Neural progenitor cell (in vitro differentiated cells): ENCODE results near the gene DCST1. TPM values are rescaled to one million over a fixed set of nuclear protein-coding genes. Genes with fewer than 3 reads are reported as not detected.
A peak's percentile ranks its signal among the peaks of the same experiment; 100 is the strongest.

Experiments
- DNase-seq: peaks from one replicate; pipeline ENCODE4 v3.0.0-alpha.2; 2016; ENCODE audit warnings: low spot score
- H2AFZ ChIP-seq: fragments of 200-600 bp; sonication (generic); replicated peaks from 2 replicates; pipeline ENCODE4 v1.6.1; 2016; ENCODE audit warnings: antibody characterized with exemption
- H3F3A ChIP-seq: fragments of 200-600 bp; sonication (generic); 2 replicates; pipeline ENCODE4 v1.6.1; 2016; ENCODE audit warnings: antibody characterized with exemption, low read depth
- H3K27ac ChIP-seq: fragments of 200-600 bp; sonication (generic); 2 replicates; pipeline ENCODE4 v1.5.1; 2016; ENCODE audit warnings: mild to moderate bottlenecking
- H3K27me3 ChIP-seq: fragments of 200-600 bp; sonication (generic); 2 replicates; pipeline ENCODE4 v1.6.1; 2016; ENCODE audit warnings: mild to moderate bottlenecking, moderate library complexity
- H3K36me3 ChIP-seq: fragments of 200-600 bp; sonication (generic); 2 replicates; pipeline ENCODE4 v1.5.1; 2016
- H3K4me1 ChIP-seq: fragments of 200-600 bp; sonication (generic); 2 replicates; pipeline ENCODE4 v1.6.1; 2016; ENCODE audit warnings: mixed run types
- H3K4me2 ChIP-seq: fragments of 200-600 bp; sonication (generic); 2 replicates; pipeline ENCODE4 v1.6.1; 2016
- H3K4me3 ChIP-seq: fragments of 200-600 bp; sonication (generic); 2 replicates; pipeline ENCODE4 v1.5.1; 2016
- H3K79me2 ChIP-seq: fragments of 200-600 bp; sonication (generic); 2 replicates; pipeline ENCODE4 v1.6.1; 2016; ENCODE audit warnings: low read depth
- H3K9ac ChIP-seq: fragments of 200-600 bp; sonication (generic); 2 replicates; pipeline ENCODE4 v1.6.1; 2016
- H3K9me3 ChIP-seq: fragments of 200-600 bp; sonication (generic); 2 replicates; pipeline ENCODE4 v1.5.1; 2016; ENCODE audit warnings: low read depth
- H4K20me1 ChIP-seq: fragments of 200-600 bp; sonication (generic); 2 replicates; pipeline ENCODE4 v1.6.1; 2016; ENCODE audit warnings: low read depth
- H3K27ac Mint-ChIP-seq: 3 replicates; pipeline ENCODE4 v1.8.0; 2021; ENCODE audit warnings: mixed read lengths
- H3K27me3 Mint-ChIP-seq: 2 replicates; pipeline ENCODE4 v1.8.0; 2022; ENCODE audit warnings: low read depth, mild to moderate bottlenecking, inconsistent platforms, moderate library complexity, mixed read lengths; ENCODE audit not compliant: insufficient read depth
- H3K36me3 Mint-ChIP-seq: 3 replicates; pipeline ENCODE4 v1.8.0; 2021; ENCODE audit warnings: mixed read lengths
- H3K4me1 Mint-ChIP-seq: 3 replicates; pipeline ENCODE4 v1.8.0; 2021; ENCODE audit warnings: mixed read lengths
- H3K4me3 Mint-ChIP-seq: 3 replicates; pipeline ENCODE4 v1.8.0; 2021; ENCODE audit warnings: mild to moderate bottlenecking, moderate library complexity, mixed read lengths
- H3K9me3 Mint-ChIP-seq: 3 replicates; pipeline ENCODE4 v1.8.0; 2020; ENCODE audit warnings: mixed read lengths
- CTCF ChIP-seq: fragments of 200-600 bp; sonication (generic); IDR thresholded peaks from 2 replicates; pipeline ENCODE4 v1.5.1; 2017; ENCODE audit warnings: antibody characterized with exemption, mild to moderate bottlenecking
- EZH2 ChIP-seq: fragments of 200-600 bp; sonication (generic); IDR thresholded peaks from 2 replicates; pipeline ENCODE4 v1.6.1; 2017; ENCODE audit warnings: antibody characterized with exemption, mild to moderate bottlenecking, moderate library complexity
- EZH2phosphoT487 ChIP-seq: fragments of 200-600 bp; sonication (generic); IDR thresholded peaks from 2 replicates; pipeline ENCODE4 v1.6.1; 2017; ENCODE audit warnings: antibody characterized with exemption
- total RNA-seq: library from RNA; depleted of rRNA; stranded (reverse); fragments of >200 nt; gene quantifications from 2 replicates; pipeline ENCODE4 v1.2.3, GENCODE V29; 2015; ENCODE audit warnings: low replicate concordance

DCST1 gene
- total RNA-seq, 1 donor from 2014 or later = not detected

GRCh38 chr1:155070721-155071569, 37.3 kb downstream of the DCST1 start:
- Histone ChIP-seq H3F3A (peaks cover 44% of the 10 kb centered on the region), H2AFZ (peak overlapping the region; percentile 3), H3K79me2 (no peaks in the 10 kb centered on the region), H3K27ac (no peak overlapping the region), H3K9ac (no peak overlapping the region), H4K20me1 (peaks cover 24% of the 10 kb centered on the region), H3K4me1 (peaks cover 19% of the 10 kb centered on the region), H3K9me3 (no peaks in the 10 kb centered on the region), H3K4me3 (peak overlapping the region; percentile 43), H3K36me3 (no peaks in the 10 kb centered on the region), H3K4me2 (peak overlapping the region; percentile 75), H3K27me3 (peaks cover 53% of the 10 kb centered on the region)
- Mint-ChIP-seq H3K27me3 (peaks cover 14% of the 10 kb centered on the region), H3K36me3 (peaks cover 8% of the 10 kb centered on the region), H3K4me3 (peak overlapping the region; percentile 77), H3K9me3 (no peaks in the 10 kb centered on the region), H3K27ac (no peak overlapping the region), H3K4me1 (peaks cover 44% of the 10 kb centered on the region)
- TF ChIP-seq EZH2phosphoT487 = no peak
- TF ChIP-seq CTCF = peak; percentile 63
- TF ChIP-seq EZH2 = no peak
- peak; percentile 95 for DNase-seq

- Histone ChIP-seq H3K36me3 (no peaks in the 10 kb centered on the region), H3K4me2 (peak overlapping the region; percentile 75), H3K27ac (no peak overlapping the region), H3K4me3 (peak overlapping the region; percentile 43), H3K27me3 (peaks cover 53% of the 10 kb centered on the region), H3K9me3 (no peaks in the 10 kb centered on the region), H3K4me1 (peaks cover 25% of the 10 kb centered on the region), H3K9ac (no peak overlapping the region), H3K79me2 (no peaks in the 10 kb centered on the region), H3F3A (peaks cover 52% of the 10 kb centered on the region), H4K20me1 (peaks cover 23% of the 10 kb centered on the region), H2AFZ (no peak overlapping the region)
- peak overlapping the region; percentile 67 for H3K27ac Mint-ChIP-seq
- peaks cover 46% of the 10 kb centered on the region for H3K4me1 Mint-ChIP-seq
- peak overlapping the region; percentile 77 for H3K4me3 Mint-ChIP-seq
- H3K9me3 Mint-ChIP-seq = no peaks in the 10 kb centered on the region
- peak; percentile 91 for DNase-seq
- H3K36me3 Mint-ChIP-seq = peaks cover 4% of the 10 kb centered on the region
- peaks cover 14% of the 10 kb centered on the region for H3K27me3 Mint-ChIP-seq
- TF ChIP-seq EZH2phosphoT487 (no peak), EZH2 (no peak), CTCF (no peak)
Observed at GRCh38 chr1:155071701-155072100, 38.1 kb downstream of the DCST1 start.

- H4K20me1 ChIP-seq = peaks cover 20% of the 10 kb centered on the region
- Mint-ChIP-seq H3K4me3 (peak overlapping the region; percentile 77), H3K9me3 (no peaks in the 10 kb centered on the region), H3K36me3 (no peaks in the 10 kb centered on the region), H3K27ac (no peak overlapping the region), H3K4me1 (peaks cover 51% of the 10 kb centered on the region), H3K27me3 (peaks cover 13% of the 10 kb centered on the region)
- no peaks in the 10 kb centered on the region for H3K9me3 ChIP-seq
- no peaks in the 10 kb centered on the region for H3K79me2 ChIP-seq
- no peak overlapping the region for H3K27ac ChIP-seq
- peaks cover 28% of the 10 kb centered on the region for H3K4me1 ChIP-seq
- H3K36me3 ChIP-seq = no peaks in the 10 kb centered on the region
- TF ChIP-seq EZH2 = no peak
- no peak for TF ChIP-seq EZH2phosphoT487
- TF ChIP-seq CTCF = no peak
- H3K9ac ChIP-seq = no peak overlapping the region
- H3K4me3 ChIP-seq = no peak overlapping the region
- no peak for DNase-seq
- no peak overlapping the region for H2AFZ ChIP-seq
- peaks cover 55% of the 10 kb centered on the region for H3K27me3 ChIP-seq
- no peak overlapping the region for H3K4me2 ChIP-seq
- H3F3A ChIP-seq = peaks cover 55% of the 10 kb centered on the region
Observed at GRCh38 chr1:155072531-155073289, 39.1 kb downstream of the DCST1 start.
